Fibroblast of lung (primary cell): ENCODE results near the gene PAK3. TPM values are rescaled to one million over a fixed set of nuclear protein-coding genes. Genes with fewer than 3 reads are reported as not detected.

Experiments
- DNase-seq, 2 donors: peaks; one replicate each; pipeline versions ENCODE4 v3.0.0 to v3.0.0-alpha.2; 2010; ENCODE audit warnings: low read depth in 2 of 2
- H2AFZ ChIP-seq: 2 replicates; pipeline ENCODE4 v1.5.1; 2012; ENCODE audit warnings: low read length, control low read depth, inconsistent platforms
- H3K27ac ChIP-seq: 2 replicates; pipeline ENCODE4 v1.5.1; 2011; ENCODE audit warnings: low read length, control low read depth; ENCODE audit not compliant: insufficient read depth
- H3K27me3 ChIP-seq: 2 replicates; pipeline ENCODE4 v1.5.1; 2011; ENCODE audit warnings: mild to moderate bottlenecking, low read length; ENCODE audit not compliant: control insufficient read depth, insufficient read depth
- H3K36me3 ChIP-seq: 2 replicates; pipeline ENCODE4 v1.5.1; 2011; ENCODE audit warnings: low read length; ENCODE audit not compliant: control insufficient read depth, insufficient read depth
- H3K4me1 ChIP-seq: 2 replicates; pipeline ENCODE4 v1.5.1; 2011; ENCODE audit warnings: low read length; ENCODE audit not compliant: control insufficient read depth, insufficient read depth; ENCODE audit errors: extremely low read depth
- H3K4me2 ChIP-seq: 2 replicates; pipeline ENCODE4 v1.5.1; 2011; ENCODE audit warnings: low read length, control low read depth; ENCODE audit not compliant: insufficient read depth; ENCODE audit errors: extremely low read depth
- H3K4me3 ChIP-seq, 4 experiments: fragments of 200-600 bp in 1 of 4; sonication (generic) in 1 of 4; replicated peaks in 1 of 4; 2 replicates each; pipeline ENCODE4 v1.5.1; 2011 to 2016; ENCODE audit warnings: low read length in 4 of 4, low read depth in 3 of 4, mild to moderate bottlenecking in 3 of 4, control low read depth in 2 of 4, inconsistent platforms in 1 of 4, mixed read lengths in 1 of 4; ENCODE audit not compliant: insufficient read depth in 1 of 4; ENCODE audit errors: control extremely low read depth in 1 of 4
- H3K79me2 ChIP-seq: 2 replicates; pipeline ENCODE4 v1.5.1; 2012; ENCODE audit warnings: mild to moderate bottlenecking, low read length, inconsistent platforms; ENCODE audit not compliant: control insufficient read depth, insufficient read depth
- H3K9ac ChIP-seq: 2 replicates; pipeline ENCODE4 v1.5.1; 2011; ENCODE audit warnings: mild to moderate bottlenecking, low read length, control low read depth; ENCODE audit not compliant: insufficient read depth
- H3K9me3 ChIP-seq: 2 replicates; pipeline ENCODE4 v1.5.1; 2012; ENCODE audit warnings: low read depth, low read length; ENCODE audit not compliant: control insufficient read depth, insufficient read depth
- H4K20me1 ChIP-seq: 2 replicates; pipeline ENCODE4 v1.5.1; 2011; ENCODE audit warnings: low read length; ENCODE audit not compliant: control insufficient read depth, insufficient read depth; ENCODE audit errors: extremely low read depth
- CTCF ChIP-seq, 2 donors: IDR thresholded peaks in 1 of 2; conservative IDR thresholded peaks in 1 of 2; 1 replicate in 1 of 2; 2 replicates in 1 of 2; pipeline ENCODE4 v1.5.1; 2011 to 2012; ENCODE audit warnings: low read length in 2 of 2, control low read depth in 1 of 2, inconsistent platforms in 1 of 2, low read depth in 1 of 2, mild to moderate bottlenecking in 1 of 2
- EZH2 ChIP-seq: IDR thresholded peaks from 2 replicates; pipeline ENCODE4 v1.5.1; 2012; ENCODE audit warnings: low read length, control low read depth, mild to moderate bottlenecking; ENCODE audit errors: missing control alignments
- polyA plus RNA-seq, 2 donors: library from polyadenylated mRNA; depleted of rRNA in 1 of 2; stranded (reverse) in 1 of 2; unstranded in 1 of 2; fragments of >200 nt; gene quantifications; 2 replicates each; pipeline ENCODE4 v1.2.1, GENCODE V29; 2011 to 2012; ENCODE audit warnings: missing spikeins in 1 of 2
- total RNA-seq: library from RNA; depleted of rRNA; stranded (reverse); fragments of >200 nt; gene quantifications from 2 replicates; pipeline ENCODE4 v1.2.1, GENCODE V29; 2014

Gene PAK3
- total and polyA plus RNA-seq, 2 donors (not counting 1 experiment from before 2014, with no cell fraction given) = 0.19 to 2.0 TPM

- H3K36me3 ChIP-seq = no peaks in the 10 kb centered on the region
- H3K4me3 ChIP-seq = no peak overlapping the region
- H3K9ac ChIP-seq = no peak overlapping the region
- no peak for DNase-seq
- H3K27me3 ChIP-seq = no peaks in the 10 kb centered on the region
- no peaks in the 10 kb centered on the region for H3K9me3 ChIP-seq
- H3K4me2 ChIP-seq = no peak overlapping the region
- H3K4me1 ChIP-seq = no peaks in the 10 kb centered on the region
- no peak overlapping the region for H2AFZ ChIP-seq
- no peaks in the 10 kb centered on the region for H4K20me1 ChIP-seq
- no peak overlapping the region for H3K27ac ChIP-seq
- TF ChIP-seq EZH2 (no peak), CTCF (conservative IDR thresholded peaks at IDR 0.05 in 1 of 2, IDR thresholded peaks at IDR 0.05 in 1 of 2; ENCODE audit: low read depth in 1 of 2, low read length in 2 of 2) (no peak)
- H3K79me2 ChIP-seq = no peaks in the 10 kb centered on the region
Measured at GRCh38 chrX:111071542-111072277, 24.3 kb upstream of the PAK3 start.

GRCh38 chrX:111083081-111083480 lies 12.9 kb upstream of the PAK3 start:
- no peaks in the 10 kb centered on the region for H3K9me3 ChIP-seq
- no peak overlapping the region for H3K4me3 ChIP-seq
- no peak overlapping the region for H3K4me2 ChIP-seq
- H3K79me2 ChIP-seq = no peaks in the 10 kb centered on the region
- no peaks in the 10 kb centered on the region for H3K27me3 ChIP-seq
- H3K9ac ChIP-seq = no peak overlapping the region
- no peaks in the 10 kb centered on the region for H4K20me1 ChIP-seq
- no peaks in the 10 kb centered on the region for H3K36me3 ChIP-seq
- no peaks in the 10 kb centered on the region for H3K4me1 ChIP-seq
- TF ChIP-seq CTCF (conservative IDR thresholded peaks at IDR 0.05 in 1 of 2, IDR thresholded peaks at IDR 0.05 in 1 of 2; ENCODE audit: low read depth in 1 of 2, low read length in 2 of 2) (no peak), EZH2 (no peak)
- no peak overlapping the region for H3K27ac ChIP-seq
- DNase-seq = peak in 1 of 2 donors; percentile 75
- H2AFZ ChIP-seq = no peak overlapping the region

DNA sequence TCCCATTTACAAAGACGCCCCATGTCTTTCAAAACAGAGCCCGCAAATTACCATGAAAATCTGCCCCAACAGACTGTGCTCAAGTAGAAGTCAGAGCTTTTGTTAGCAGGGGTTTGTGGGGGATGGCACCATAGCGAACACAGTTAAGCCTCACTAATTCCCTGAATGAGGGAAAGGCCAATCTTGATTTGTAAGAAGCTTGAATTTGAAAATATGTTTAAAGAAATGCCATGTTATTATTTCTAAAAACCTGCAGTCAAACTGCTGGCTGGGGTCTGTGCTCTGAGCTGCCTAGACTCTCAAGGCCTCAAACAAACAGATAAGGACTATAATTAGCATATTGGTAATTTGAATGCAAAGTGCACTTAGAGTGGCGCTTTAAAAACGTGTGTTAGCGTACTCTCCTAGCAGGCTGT lies 9.4 kb upstream of the PAK3 start:
- H3K4me2 ChIP-seq = no peak overlapping the region
- no peaks in the 10 kb centered on the region for H3K36me3 ChIP-seq
- H3K9me3 ChIP-seq = no peaks in the 10 kb centered on the region
- TF ChIP-seq CTCF (conservative IDR thresholded peaks at IDR 0.05 in 1 of 2, IDR thresholded peaks at IDR 0.05 in 1 of 2; ENCODE audit: low read depth in 1 of 2, low read length in 2 of 2) (no peak), EZH2 (no peak)
- H3K4me3 ChIP-seq = no peak overlapping the region
- H3K4me1 ChIP-seq = no peaks in the 10 kb centered on the region
- no peak overlapping the region for H3K9ac ChIP-seq
- no peaks in the 10 kb centered on the region for H3K27me3 ChIP-seq
- H2AFZ ChIP-seq = no peak overlapping the region
- no peak for DNase-seq
- H4K20me1 ChIP-seq = no peaks in the 10 kb centered on the region
- no peak overlapping the region for H3K27ac ChIP-seq
- H3K79me2 ChIP-seq = no peaks in the 10 kb centered on the region
